Osteocyte (in vitro differentiated cells): Measurements from ENCODE around the gene POLD4. TPM values are rescaled to one million over a fixed set of nuclear protein-coding genes. Genes with fewer than 3 reads are reported as not detected.
A peak's percentile ranks its signal among the peaks of the same experiment; 100 is the strongest.

Experiments
- DNase-seq: peaks from one replicate; pipeline ENCODE4 v3.0.0; 2021; ENCODE audit warnings: mixed read lengths; ENCODE audit not compliant: unreplicated experiment; ENCODE audit errors: extremely low spot score
- H3K27ac Mint-ChIP-seq: one replicate; pipeline ENCODE4 v1.8.0; 2021; ENCODE audit warnings: mild to moderate bottlenecking, mixed read lengths; ENCODE audit not compliant: unreplicated experiment
- H3K27me3 Mint-ChIP-seq: one replicate; pipeline ENCODE4 v1.8.0; 2021; ENCODE audit warnings: mixed read lengths; ENCODE audit not compliant: unreplicated experiment
- H3K36me3 Mint-ChIP-seq: one replicate; pipeline ENCODE4 v1.8.0; 2021; ENCODE audit warnings: mixed read lengths; ENCODE audit not compliant: unreplicated experiment
- H3K4me1 Mint-ChIP-seq: one replicate; pipeline ENCODE4 v1.8.0; 2021; ENCODE audit warnings: mixed read lengths; ENCODE audit not compliant: unreplicated experiment
- H3K4me3 Mint-ChIP-seq: one replicate; pipeline ENCODE4 v1.8.0; 2021; ENCODE audit warnings: mild to moderate bottlenecking, moderate library complexity, mixed read lengths; ENCODE audit not compliant: unreplicated experiment
- H3K9me3 Mint-ChIP-seq: one replicate; pipeline ENCODE4 v1.8.0; 2021; ENCODE audit warnings: mixed read lengths; ENCODE audit not compliant: unreplicated experiment
- CTCF ChIP-seq: fragments of 200-600 bp; sonication (generic); IDR thresholded peaks from 2 replicates; pipeline ENCODE4 v1.5.0; 2021; ENCODE audit warnings: antibody characterized with exemption, mild to moderate bottlenecking, moderate library complexity
- total RNA-seq: library from RNA; stranded (reverse); gene quantifications from 2 replicates; pipeline ENCODE4 v1.2.1, GENCODE V29; 2021

Gene POLD4
- total RNA-seq, 1 donor from 2014 or later: 64.0 TPM

DNA sequence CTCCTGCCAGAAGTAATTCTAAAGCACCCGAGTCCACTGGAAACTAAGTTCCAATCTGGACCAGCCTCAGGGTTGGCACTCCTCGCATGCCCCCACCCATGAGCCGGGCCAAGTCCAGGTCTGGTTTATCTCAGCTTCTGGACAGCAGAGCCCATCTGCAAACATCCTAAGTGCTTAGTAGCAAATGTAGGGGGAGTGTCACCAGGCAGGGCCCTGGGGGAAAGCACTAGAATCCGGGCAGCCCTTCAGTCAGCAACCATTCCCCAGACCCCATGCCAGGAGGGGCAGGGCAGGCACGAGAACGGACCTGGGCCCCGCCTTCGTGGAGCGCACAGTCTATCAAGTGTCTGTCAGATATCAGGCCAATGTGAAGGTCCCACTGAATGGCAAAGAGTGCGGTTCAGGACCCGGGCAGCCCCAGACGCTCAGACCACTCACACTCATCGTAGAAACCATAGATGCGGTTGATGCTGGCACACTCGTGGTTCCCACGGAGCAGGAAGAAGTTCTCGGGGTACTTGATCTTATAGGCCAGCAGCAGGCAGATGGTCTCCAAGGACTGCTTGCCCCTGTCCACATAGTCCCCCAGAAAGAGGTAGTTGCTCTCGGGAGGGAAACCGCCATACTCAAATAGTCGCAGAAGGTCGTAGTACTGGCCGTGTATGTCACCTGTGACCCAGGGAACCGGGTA is 47.0 kb upstream of the POLD4 start:
- Mint-ChIP-seq H3K4me3 (peak overlapping the region; percentile 78), H3K4me1 (peaks cover 21% of the 10 kb centered on the region), H3K9me3 (no peaks in the 10 kb centered on the region), H3K27me3 (no peaks in the 10 kb centered on the region), H3K27ac (peak overlapping the region; percentile 65), H3K36me3 (peaks cover 14% of the 10 kb centered on the region)
- no peak for DNase-seq
- no peak for TF ChIP-seq CTCF

DNA sequence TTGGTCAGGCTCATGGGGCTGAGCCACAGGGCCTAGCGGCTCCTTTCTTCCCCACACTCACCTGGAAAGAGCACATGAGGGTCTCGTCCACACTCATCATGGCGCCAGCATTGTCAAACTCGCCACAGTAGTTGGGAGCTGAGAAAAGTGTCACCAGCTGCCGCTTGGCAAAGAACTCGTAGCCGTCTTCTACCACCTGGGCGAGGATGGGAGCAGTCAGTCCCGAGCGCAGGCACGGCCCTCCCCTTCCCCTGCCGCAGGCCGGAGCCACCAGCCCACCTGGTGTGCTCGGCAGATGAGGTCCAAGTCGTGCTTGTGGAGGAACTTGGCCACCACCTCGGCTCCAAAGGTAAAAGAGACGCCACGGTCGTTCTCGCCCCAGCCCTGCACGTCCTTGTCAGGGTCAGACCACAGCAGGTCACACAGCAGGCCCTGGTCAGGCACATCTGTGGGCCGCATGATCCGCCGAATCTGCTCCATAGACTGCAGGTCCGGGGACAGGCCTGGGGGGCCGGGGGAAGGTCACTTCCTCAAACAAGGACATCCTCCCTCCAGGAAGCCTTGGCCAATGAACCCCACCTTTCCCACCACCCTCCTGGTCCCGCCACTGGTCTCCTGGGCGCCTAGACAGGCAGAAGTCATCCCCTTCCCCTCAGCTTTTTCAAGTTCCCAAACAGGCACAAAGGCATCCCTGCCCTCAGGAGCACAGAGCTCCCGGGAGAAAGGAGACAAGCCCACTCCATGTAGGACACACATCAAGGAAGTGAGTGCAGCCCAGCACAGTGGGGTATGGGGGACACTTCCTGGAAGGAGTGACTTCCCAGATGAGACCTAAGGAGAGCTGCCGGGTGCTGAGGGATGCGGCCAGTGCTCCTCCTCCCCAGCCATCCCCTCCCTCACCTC is 45.6 kb upstream of the POLD4 start:
- H3K9me3 Mint-ChIP-seq: no peaks in the 10 kb centered on the region

GRCh38 chr11:67397986-67398660 is 44.8 kb upstream of the POLD4 start:
- no peak for DNase-seq
- peaks cover 14% of the 10 kb centered on the region for H3K36me3 Mint-ChIP-seq
- no peak for TF ChIP-seq CTCF
- peaks cover 25% of the 10 kb centered on the region for H3K4me1 Mint-ChIP-seq
- H3K27ac Mint-ChIP-seq: no peak overlapping the region
- no peaks in the 10 kb centered on the region for H3K9me3 Mint-ChIP-seq
- no peak overlapping the region for H3K4me3 Mint-ChIP-seq
- no peaks in the 10 kb centered on the region for H3K27me3 Mint-ChIP-seq

More for the DNA sequence above, 45.6 kb upstream of the POLD4 start:
- peaks cover 14% of the 10 kb centered on the region for H3K36me3 Mint-ChIP-seq
- no peak for TF ChIP-seq CTCF
- DNase-seq: no peak
- no peak overlapping the region for H3K4me3 Mint-ChIP-seq
- peaks cover 22% of the 10 kb centered on the region for H3K4me1 Mint-ChIP-seq
- H3K27me3 Mint-ChIP-seq: no peaks in the 10 kb centered on the region
- no peak overlapping the region for H3K27ac Mint-ChIP-seq

DNA sequence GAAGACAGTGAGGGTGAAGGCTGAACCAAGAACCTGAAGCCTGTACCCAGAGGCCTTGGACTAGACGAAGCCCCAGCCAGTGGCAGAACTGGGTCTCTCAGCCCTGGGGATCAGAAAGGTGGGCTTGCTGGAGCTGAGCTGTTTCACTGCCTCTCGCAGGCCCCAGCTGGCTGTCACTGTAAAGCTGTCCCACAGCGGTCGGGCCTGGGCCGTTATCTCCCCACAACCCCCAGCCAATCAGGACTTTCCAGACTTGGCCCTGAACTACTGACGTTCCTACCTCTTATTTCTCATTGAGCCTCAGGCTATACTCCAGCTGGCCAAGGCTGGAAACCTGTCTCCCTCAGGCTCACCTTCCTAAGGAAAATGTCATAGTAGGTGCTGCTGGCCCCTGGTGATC is 44.2 kb upstream of the POLD4 start:
- no peak for TF ChIP-seq CTCF
- DNase-seq: no peak
- H3K36me3 Mint-ChIP-seq: peaks cover 14% of the 10 kb centered on the region
- H3K27me3 Mint-ChIP-seq: no peaks in the 10 kb centered on the region
- H3K4me3 Mint-ChIP-seq: no peak overlapping the region
- peaks cover 27% of the 10 kb centered on the region for H3K4me1 Mint-ChIP-seq
- no peaks in the 10 kb centered on the region for H3K9me3 Mint-ChIP-seq
- H3K27ac Mint-ChIP-seq: no peak overlapping the region
